GM12875 (cell line): ENCODE data around the gene TRABD.
"Not testable (repeated sequence)": the region's sequence is repeated elsewhere in the genome, so short reads cannot be mapped to it uniquely, and the experiment has no call there.

Experiments
- H3K4me3 ChIP-seq: one replicate; pipeline ENCODE4 v1.5.1; 2011; ENCODE audit warnings: low read depth, low read length, control low read depth
- CTCF ChIP-seq: IDR thresholded peaks from 2 replicates; pipeline ENCODE4 v1.5.1; 2011; ENCODE audit warnings: low read depth, mild to moderate bottlenecking, control low read depth, inconsistent platforms, low read length, moderate library complexity, borderline replicate concordance; ENCODE audit not compliant: insufficient read depth

TRABD gene

GRCh38 chr22:50185375-50186087 lies at the start of gene TRABD:
TSS of gene TRABD (plus strand) at chr22:50185913. CDS start at chr22:50193061, 7,148 bp downstream.
- TF ChIP-seq CTCF: no peak
- H3K4me3 ChIP-seq: peak within 1 kb of the TSS; percentile 84

GRCh38 chr22:50136581-50137015 lies 49.1 kb upstream of the TRABD start:
- no peak overlapping the region for H3K4me3 ChIP-seq
- TF ChIP-seq CTCF: no peak

GRCh38 chr22:50137277-50137676 lies 48.4 kb upstream of the TRABD start:
- H3K4me3 ChIP-seq: not testable (repeated sequence)

GRCh38 chr22:50138041-50138440 lies 47.7 kb upstream of the TRABD start:
- no peak for TF ChIP-seq CTCF
- no peak overlapping the region for H3K4me3 ChIP-seq

- no peak overlapping the region for H3K4me3 ChIP-seq
- TF ChIP-seq CTCF: no peak
These were observed 46.7 kb upstream of the TRABD start for GRCh38 chr22:50138988-50139387.

GRCh38 chr22:50139843-50140415 lies 45.8 kb upstream of the TRABD start:
- no peak for TF ChIP-seq CTCF
- no peak overlapping the region for H3K4me3 ChIP-seq

GRCh38 chr22:50140615-50141014 lies 45.1 kb upstream of the TRABD start:
- no peak overlapping the region for H3K4me3 ChIP-seq
- no peak for TF ChIP-seq CTCF

GRCh38 chr22:50141462-50141861 lies 44.3 kb upstream of the TRABD start:
- TF ChIP-seq CTCF: no peak
- H3K4me3 ChIP-seq: no peak overlapping the region
